ENCODE results near the gene DDX51.

- TF ChIP-seq PATZ1 (CRISPR knock-in tag; IDR thresholded peaks at IDR 0.05; ENCODE audit: borderline replicate concordance) (no peak), ZFP3 (CRISPR knock-in tag; IDR thresholded peaks at IDR 0.05) (no peak), ZNF8 (CRISPR knock-in tag; IDR thresholded peaks at IDR 0.05) (no peak), ZFP30 (CRISPR knock-in tag; IDR thresholded peaks at IDR 0.05) (no peak), ARNTL (CRISPR knock-in tag; IDR thresholded peaks at IDR 0.05; ENCODE audit: borderline replicate concordance, low read depth) (no peak), BACH2 (CRISPR knock-in tag; IDR thresholded peaks at IDR 0.05; ENCODE audit: borderline replicate concordance) (no peak), CREB5 (CRISPR knock-in tag; IDR thresholded peaks at IDR 0.05; ENCODE audit: low read depth) (no peak)
Observed at GRCh38 chr12:132190012-132190755, 46.1 kb upstream of the DDX51 start.

Data from SK-N-SH treated with all-trans-retinoic acid at 6 μM for 48 hours (cell line).